Ovary (tissue), 9 donors: ENCODE results near the gene AZI2. TPM values are rescaled to one million over a fixed set of nuclear protein-coding genes. Genes with fewer than 3 reads are reported as not detected.

Experiments used
- DNase-seq, 5 donors: peaks; one replicate each; pipeline ENCODE4 v3.0.0-alpha.2; 2019 to 2020
- H3K27ac ChIP-seq, 2 donors: fragments of 200-600 bp; one replicate each; pipeline versions ENCODE4 v1.5.1 to v1.8.0; 2019 to 2022
- H3K27me3 ChIP-seq: fragments of 200-600 bp; one replicate; pipeline ENCODE4 v1.8.0; 2022
- H3K36me3 ChIP-seq: fragments of 200-600 bp; sonication (generic); one replicate; pipeline ENCODE4 v1.5.1; 2019
- H3K4me1 ChIP-seq: one replicate; pipeline ENCODE4 v1.8.1; 2013; ENCODE audit warnings: mild to moderate bottlenecking, moderate library complexity; ENCODE audit not compliant: insufficient read depth
- H3K4me3 ChIP-seq: fragments of 200-600 bp; sonication (generic); one replicate; pipeline ENCODE4 v1.5.1; 2017
- H3K9me3 ChIP-seq, 2 donors: fragments of 200-600 bp in 1 of 2; sonication (generic) in 1 of 2; one replicate each; pipeline versions ENCODE4 v1.5.1 to v1.8.1; 2013 to 2019; ENCODE audit warnings: mild to moderate bottlenecking in 1 of 2, moderate library complexity in 1 of 2
- CTCF ChIP-seq, 3 donors: fragments of 450-650 bp in 2 of 3; fragments of 200-600 bp in 1 of 3; IDR thresholded peaks; one replicate each; pipeline versions ENCODE4 v1.5.1 to v1.8.0; 2016 to 2022; ENCODE audit warnings: antibody characterized with exemption in 3 of 3, mild to moderate bottlenecking in 1 of 3
- EP300 ChIP-seq: sonication (generic); formaldehyde crosslinking; IDR thresholded peaks from one replicate; pipeline ENCODE4 v1.6.1; 2017; ENCODE audit warnings: antibody characterized with exemption
- POLR2A ChIP-seq: fragments of 450-650 bp; IDR thresholded peaks from one replicate; pipeline ENCODE4 v1.6.1; 2017; ENCODE audit warnings: antibody characterized with exemption, mild to moderate bottlenecking, moderate library complexity
- intact Hi-C, 4 donors: fragments of 100-400 bp; cut with DNase I; formaldehyde crosslinking; loops; one replicate each; pipeline versions ENCODE4 v1.11.0 to v1.15.1; 2022 to 2023
- polyA plus RNA-seq, 2 donors: library from polyadenylated mRNA; stranded (reverse); fragments of 200-250 nt in 1 of 2; fragments of 350-450 nt in 1 of 2; fragmentation: Illumina TruSeq in 1 of 2; extraction: RNeasy Lipid Tissue Mini Kit (QIAGEN cat#74804) in 1 of 2; gene quantifications; one replicate each; pipeline ENCODE4 v1.2.3, GENCODE V29; 2013 to 2014
- total RNA-seq, 7 donors: library from RNA; depleted of rRNA in 2 of 7; stranded (reverse); fragments of >200 nt in 2 of 7; fragmentation: NEBNext Ultra II Directional in 3 of 7; extraction: Animal tissue kit (Norgen Biotek cat#: 25700) in 3 of 7; gene quantifications; one replicate each; pipeline versions ENCODE4 v1.1.0 to v1.2.4, GENCODE V29; 2016 to 2023
- donor health status: DM: no; HTN: no; CAD: no; lungs with moderate emphysema.
- donor health status: DM: no; HTN: no; CAD: no.
- donor health status: Bipolar disorder and iron deficiency.
- donor health status: DM: yes; HTN: yes; CAD: no.
- donor health status: DM: no; HTN: no; CAD: no.
- donor health status: DM: yes; HTN: yes; CAD: no.

Gene AZI2
- total and polyA plus RNA-seq, 9 donors = 26.3 to 72.4 (median 49.5) TPM

- intact Hi-C loops = no loop called here
- DNase-seq = no peak
- Histone ChIP-seq H3K27ac (no peak overlapping the region), H3K27me3 (no peaks in the 10 kb centered on the region), H3K36me3 (no peaks in the 10 kb centered on the region), H3K9me3 (no peaks in the 10 kb centered on the region), H3K4me3 (no peak overlapping the region), H3K4me1 (no peaks in the 10 kb centered on the region)
- TF ChIP-seq POLR2A (no peak), EP300 (no peak), CTCF (IDR thresholded peaks at IDR 0.05) (no peak)
Observed at GRCh38 chr3:28273837-28274236, 74.8 kb downstream of the AZI2 start.

Other genes with a start within 250 kb of the AZI2 start
- 10 to 100 TPM; 10.3 to 20.3 (median 12.2) TPM for gene CMC1, start 107.2 kb downstream of the AZI2 start, total RNA-seq
- 10 to 100 TPM; 20.5 to 22.2 TPM for gene CMC1, start 107.2 kb downstream of the AZI2 start, polyA plus RNA-seq
- 1 to 10 TPM; 1.3 to 2.7 (median 2.1) TPM for gene ZCWPW2, start 103 bp downstream of the AZI2 start, total RNA-seq
- gene ZCWPW2, start 103 bp downstream of the AZI2 start, polyA plus RNA-seq = 1 to 10 TPM; 1.4 to 1.6 TPM